Tibial nerve (tissue), 4 donors: ENCODE measurements around the gene BANP. TPM values are rescaled to one million over a fixed set of nuclear protein-coding genes. Genes with fewer than 3 reads are reported as not detected.
"Not testable (repeated sequence)": the region's sequence is repeated elsewhere in the genome, so short reads cannot be mapped to it uniquely, and the experiment has no call there.

Source experiments
- DNase-seq, 2 donors: peaks; one replicate each; pipeline ENCODE4 v3.0.0-alpha.2; 2019; ENCODE audit warnings: low spot score in 2 of 2
- H3K27ac ChIP-seq, 4 donors: fragments of 200-600 bp; sonication (generic) in 3 of 4; one replicate each; pipeline ENCODE4 v1.5.1; 2017 to 2019; ENCODE audit warnings: mild to moderate bottlenecking in 1 of 4
- H3K27me3 ChIP-seq, 2 donors: fragments of 200-600 bp; sonication (generic) in 1 of 2; one replicate each; pipeline versions ENCODE4 v1.5.1 to v1.6.0; 2017 to 2019
- H3K36me3 ChIP-seq, 3 donors: fragments of 200-600 bp; sonication (generic); one replicate each; pipeline ENCODE4 v1.5.1; 2018 to 2019
- H3K4me1 ChIP-seq, 4 donors: fragments of 200-600 bp; sonication (generic) in 3 of 4; one replicate each; pipeline ENCODE4 v1.5.1; 2017 to 2019
- H3K4me3 ChIP-seq, 4 donors: fragments of 200-600 bp; sonication (generic) in 3 of 4; one replicate each; pipeline ENCODE4 v1.5.1; 2017 to 2019; ENCODE audit warnings: mild to moderate bottlenecking in 1 of 4, moderate library complexity in 1 of 4
- H3K9me3 ChIP-seq, 4 donors: fragments of 200-600 bp; sonication (generic) in 3 of 4; one replicate each; pipeline ENCODE4 v1.5.1; 2017 to 2019
- CTCF ChIP-seq, 5 experiments: fragments of 200-600 bp in 3 of 5; fragments of 450-650 bp in 2 of 5; sonication (generic) in 3 of 5; IDR thresholded peaks; one replicate each; pipeline ENCODE4 v1.5.1; 2016 to 2019; ENCODE audit warnings: antibody characterized with exemption in 5 of 5, mild to moderate bottlenecking in 3 of 5, moderate library complexity in 2 of 5
- EP300 ChIP-seq, 2 donors: sonication (generic); formaldehyde crosslinking; IDR thresholded peaks; one replicate each; pipeline ENCODE4 v1.6.1; 2017; ENCODE audit warnings: antibody characterized with exemption in 2 of 2, mild to moderate bottlenecking in 1 of 2
- POLR2A ChIP-seq, 2 donors: fragments of 450-650 bp; IDR thresholded peaks; one replicate each; pipeline ENCODE4 v1.6.1; 2017; ENCODE audit warnings: antibody characterized with exemption in 2 of 2, mild to moderate bottlenecking in 2 of 2, moderate library complexity in 2 of 2
- whole genome bisulfite sequencing, 2 donors: methylation state at CpG; one replicate each; pipeline ENCODE4 v1.1.5; 2018; 5-methylcytosine and 5-hydroxymethylcytosine counted together
- total RNA-seq, 4 donors: library from RNA; depleted of rRNA; stranded (reverse); fragments of >200 nt; gene quantifications; one replicate each; pipeline ENCODE4 v1.1.0, GENCODE V29; 2016

BANP gene
- total RNA-seq, 4 donors from 2014 or later = 21.9 to 27.3 (median 24.6) TPM

GRCh38 chr16:87984632-87985267, 33.5 kb downstream of the BANP start:
- H3K27me3 ChIP-seq = no peaks in the 10 kb centered on the region
- 90 to 92% methylated on average over 17 to 28 of the region's 28 CpGs for WGBS, 2 donors
- no peak for DNase-seq
- H3K9me3 ChIP-seq = no peaks in the 10 kb centered on the region
- H3K27ac ChIP-seq = no peak overlapping the region
- TF ChIP-seq EP300 (IDR thresholded peaks at IDR 0.05) (no peak), POLR2A (IDR thresholded peaks at IDR 0.05) (no peak), CTCF (IDR thresholded peaks at IDR 0.05) (no peak)
- no peak overlapping the region for H3K4me3 ChIP-seq
- H3K36me3 ChIP-seq = peaks cover 0 to 64% (median 0%) of the 10 kb centered on the region in 3 donors
- H3K4me1 ChIP-seq = no peaks in the 10 kb centered on the region

GRCh38 chr16:87985493-87985892, 34.3 kb downstream of the BANP start:
- H3K27ac ChIP-seq, H3K4me1 ChIP-seq, H3K9me3 ChIP-seq, H3K27me3 ChIP-seq, DNase-seq, H3K4me3 ChIP-seq: not testable (repeated sequence)
- WGBS, 2 donors = 84 to 91% methylated on average over 5 of the region's 5 CpGs
- peaks cover 0 to 66% (median 0%) of the 10 kb centered on the region in 3 donors for H3K36me3 ChIP-seq

- 68 to 78% methylated on average over 5 of the region's 5 CpGs for WGBS, 2 donors
- H3K36me3 ChIP-seq = peaks cover 0 to 70% (median 0%) of the 10 kb centered on the region in 3 donors
- not testable (repeated sequence) for H3K27ac ChIP-seq, H3K27me3 ChIP-seq, H3K4me3 ChIP-seq, DNase-seq, H3K9me3 ChIP-seq, H3K4me1 ChIP-seq
Measured at GRCh38 chr16:87986361-87986849, 35.2 kb downstream of the BANP start.

GRCh38 chr16:87988596-87988995, 37.4 kb downstream of the BANP start:
- 86 to 95% methylated on average over 9 of the region's 9 CpGs for WGBS, 2 donors
- H3K36me3 ChIP-seq = peaks cover 0 to 65% (median 0%) of the 10 kb centered on the region in 3 donors
- DNase-seq, H3K27ac ChIP-seq, H3K4me3 ChIP-seq, H3K9me3 ChIP-seq, H3K27me3 ChIP-seq, H3K4me1 ChIP-seq: not testable (repeated sequence)

- H3K27ac ChIP-seq, H3K9me3 ChIP-seq, H3K27me3 ChIP-seq, H3K4me1 ChIP-seq, DNase-seq, H3K4me3 ChIP-seq: not testable (repeated sequence)
- H3K36me3 ChIP-seq = peaks cover 0 to 56% (median 0%) of the 10 kb centered on the region in 3 donors
- 56 to 62% methylated on average over 4 of the region's 4 CpGs for WGBS, 2 donors
Measured at GRCh38 chr16:87990254-87990653, 39.0 kb downstream of the BANP start.

- H3K4me3 ChIP-seq, DNase-seq, H3K27ac ChIP-seq, H3K9me3 ChIP-seq, H3K4me1 ChIP-seq, H3K27me3 ChIP-seq: not testable (repeated sequence)
- 95 to 96% methylated on average over 7 of the region's 7 CpGs for WGBS, 2 donors
- peaks cover 0 to 47% (median 0%) of the 10 kb centered on the region in 3 donors for H3K36me3 ChIP-seq
Measured at GRCh38 chr16:87992142-87992541, 40.9 kb downstream of the BANP start.

GRCh38 chr16:87993901-87994300, 42.7 kb downstream of the BANP start:
- H3K4me1 ChIP-seq = no peaks in the 10 kb centered on the region
- no peak overlapping the region for H3K27ac ChIP-seq
- peaks cover 0 to 47% (median 0%) of the 10 kb centered on the region in 3 donors for H3K36me3 ChIP-seq
- no peaks in the 10 kb centered on the region for H3K27me3 ChIP-seq
- TF ChIP-seq POLR2A (IDR thresholded peaks at IDR 0.05) (no peak), EP300 (IDR thresholded peaks at IDR 0.05) (no peak), CTCF (IDR thresholded peaks at IDR 0.05) (no peak)
- DNase-seq = no peak
- H3K4me3 ChIP-seq = no peak overlapping the region
- 96 to 97% methylated on average over 17 of the region's 17 CpGs for WGBS, 2 donors
- peaks cover 0 to 3% (median 0%) of the 10 kb centered on the region in 4 donors for H3K9me3 ChIP-seq

- 89 to 93% methylated on average over 17 of the region's 17 CpGs for WGBS, 2 donors
- H3K9me3 ChIP-seq = peaks cover 0 to 2% (median 0%) of the 10 kb centered on the region in 4 donors
- peaks cover 0 to 38% (median 0%) of the 10 kb centered on the region in 3 donors for H3K36me3 ChIP-seq
- no peaks in the 10 kb centered on the region for H3K4me1 ChIP-seq
- H3K4me3 ChIP-seq = no peak overlapping the region
- TF ChIP-seq POLR2A (IDR thresholded peaks at IDR 0.05) (no peak), CTCF (IDR thresholded peaks at IDR 0.05) (no peak), EP300 (IDR thresholded peaks at IDR 0.05) (no peak)
- H3K27ac ChIP-seq = no peak overlapping the region
- H3K27me3 ChIP-seq = no peaks in the 10 kb centered on the region
- no peak for DNase-seq
Measured at GRCh38 chr16:87995644-87996043, 44.4 kb downstream of the BANP start.
